NT2/D1 (cell line): ENCODE data around the gene HECW1.

Source experiments
- YY1 ChIP-seq: IDR thresholded peaks from 2 replicates; pipeline ENCODE4 v1.6.1; 2011; ENCODE audit not compliant: insufficient read length, insufficient read depth
- ZNF274 ChIP-seq: IDR thresholded peaks from 2 replicates; pipeline ENCODE4 v1.6.1; 2011; ENCODE audit warnings: mild to moderate bottlenecking, low read depth, low read length

GRCh38 chr7:43495572-43495971 lies 383.1 kb downstream of the HECW1 start:
- TF ChIP-seq YY1: no peak
- no peak for TF ChIP-seq ZNF274
